CD8-positive, alpha-beta memory T cell (primary cell): ENCODE data around the gene SUDS3. TPM values are rescaled to one million over a fixed set of nuclear protein-coding genes. Genes with fewer than 3 reads are reported as not detected.

Source experiments
- CTCF ChIA-PET: fragments of 350-600 bp; sonication (Branson Sonifier 250); formaldehyde crosslinking; loops from one replicate; lab custom pipeline; 2021; ENCODE audit warnings: antibody characterized with exemption; lab: Charles Lee
- POLR2A ChIA-PET: fragments of 350-600 bp; sonication (Branson Sonifier 250); formaldehyde crosslinking; loops from one replicate; lab custom pipeline; 2021; ENCODE audit warnings: antibody characterized with exemption; lab: Charles Lee
- DNase-seq, 5 donors: peaks; one replicate each; pipeline versions ENCODE4 v3.0.0 to v3.0.0-alpha.2; 2020 to 2022; ENCODE audit warnings: mixed read lengths in 1 of 5
- H3K27ac ChIP-seq: one replicate; pipeline ENCODE4 v1.7.0; 2013; ENCODE audit warnings: low read depth, mild to moderate bottlenecking, low read length, moderate library complexity
- H3K27me3 ChIP-seq: 2 replicates; pipeline ENCODE4 v1.7.0; 2013; ENCODE audit warnings: low read length, mild to moderate bottlenecking; ENCODE audit not compliant: insufficient read depth, poor library complexity, severe bottlenecking
- H3K36me3 ChIP-seq: 2 replicates; pipeline ENCODE4 v1.7.0; 2013; ENCODE audit warnings: mild to moderate bottlenecking, low read length, moderate library complexity; ENCODE audit not compliant: insufficient read depth
- H3K4me1 ChIP-seq: 2 replicates; pipeline ENCODE4 v1.7.0; 2013; ENCODE audit warnings: mild to moderate bottlenecking, low read length, moderate library complexity; ENCODE audit not compliant: insufficient read depth
- H3K4me3 ChIP-seq: 2 replicates; pipeline ENCODE4 v1.7.0; 2013; ENCODE audit warnings: mild to moderate bottlenecking, low read length
- H3K9me3 ChIP-seq: 2 replicates; pipeline ENCODE4 v1.7.0; 2013; ENCODE audit warnings: mild to moderate bottlenecking, low read length
- H3K27ac Mint-ChIP-seq, 8 donors: one replicate each; pipeline ENCODE4 v1.8.0; 2020 to 2021; ENCODE audit warnings: mixed read lengths in 8 of 8, mild to moderate bottlenecking in 6 of 8, inconsistent platforms in 3 of 8, moderate library complexity in 3 of 8
- H3K27me3 Mint-ChIP-seq, 2 donors: one replicate each; pipeline ENCODE4 v1.8.0; 2020 to 2021; ENCODE audit warnings: mixed read lengths in 2 of 2, mild to moderate bottlenecking in 1 of 2, moderate library complexity in 1 of 2
- H3K36me3 Mint-ChIP-seq, 3 donors: one replicate each; pipeline ENCODE4 v1.8.0; 2020 to 2021; ENCODE audit warnings: mixed read lengths in 3 of 3, inconsistent platforms in 1 of 3, mild to moderate bottlenecking in 1 of 3
- H3K4me1 Mint-ChIP-seq, 3 donors: one replicate each; pipeline ENCODE4 v1.8.0; 2020 to 2021; ENCODE audit warnings: mixed read lengths in 3 of 3, inconsistent platforms in 1 of 3, mild to moderate bottlenecking in 1 of 3
- H3K4me3 Mint-ChIP-seq, 7 donors: one replicate each; pipeline ENCODE4 v1.8.0; 2020 to 2021; ENCODE audit warnings: mixed read lengths in 7 of 7, mild to moderate bottlenecking in 6 of 7, moderate library complexity in 4 of 7, inconsistent platforms in 2 of 7
- H3K9me3 Mint-ChIP-seq, 5 donors: one replicate each; pipeline ENCODE4 v1.8.0; 2020 to 2022; ENCODE audit warnings: mixed read lengths in 5 of 5, mild to moderate bottlenecking in 3 of 5, moderate library complexity in 2 of 5, inconsistent platforms in 1 of 5
- polyA plus RNA-seq: library from polyadenylated mRNA; unstranded; fragments of 300-500 nt; fragmentation: Illumina TruSeq; gene quantifications from one replicate; pipeline ENCODE4 v1.2.3, GENCODE V29; 2021
- total RNA-seq, 2 experiments: library from RNA; stranded (reverse); gene quantifications; one replicate each; pipeline ENCODE4 v1.2.3, GENCODE V29; 2021

The SUDS3 gene
- total and polyA plus RNA-seq, 3 experiments from 2014 or later = 16.2 to 25.1 (median 23.8) TPM

- Mint-ChIP-seq H3K27me3 (peaks cover 0 to 3% of the 10 kb centered on the region in 2 donors), H3K4me1 (peaks cover 44 to 74% (median 52%) of the 10 kb centered on the region in 3 donors), H3K9me3 (no peaks in the 10 kb centered on the region), H3K27ac (peak overlapping the region in 4 of 8 donors; percentile 33 to 99 (median 97)), H3K36me3 (peaks cover 0 to 30% (median 2%) of the 10 kb centered on the region in 3 donors), H3K4me3 (peak overlapping the region; percentile 42 to 99 (median 87))
- H3K9me3 ChIP-seq = no peaks in the 10 kb centered on the region
- ChIA-PET CTCF (interaction anchor here (0.7 to 4.8 kb wide), 34 partner anchors 8 to 359 kb away, joined by 3 to 95 read pairs (median 5); partner anchors contain the start of genes PEBP1 and RFC5), POLR2A (interaction anchor here (1.2 to 1.8 kb wide), 2 partner anchors 17 to 254 kb away, joined by 5 to 27 read pairs; no protein-coding TSS in a partner anchor)
- peak overlapping the region; percentile 86 for H3K4me3 ChIP-seq
- H3K27ac ChIP-seq = no peak overlapping the region
- no peak for DNase-seq
- peaks cover 43% of the 10 kb centered on the region for H3K4me1 ChIP-seq
- H3K27me3 ChIP-seq = no peaks in the 10 kb centered on the region
- peaks cover 5% of the 10 kb centered on the region for H3K36me3 ChIP-seq
Measured at GRCh38 chr12:118375348-118375747, 1.0 kb upstream of the SUDS3 start.

- H3K27ac Mint-ChIP-seq = peak overlapping the region; percentile 95 to 100 (median 97)
- peaks cover 35 to 60% (median 43%) of the 10 kb centered on the region in 3 donors for H3K4me1 Mint-ChIP-seq
- Histone ChIP-seq H3K27me3 (no peaks in the 10 kb centered on the region), H3K9me3 (no peaks in the 10 kb centered on the region), H3K36me3 (peaks cover 12% of the 10 kb centered on the region), H3K4me3 (peak overlapping the region; percentile 86), H3K27ac (peak overlapping the region; percentile 81), H3K4me1 (peaks cover 32% of the 10 kb centered on the region)
- peak overlapping the region; percentile 73 to 99 (median 96) for H3K4me3 Mint-ChIP-seq
- peaks cover 0 to 3% of the 10 kb centered on the region in 2 donors for H3K27me3 Mint-ChIP-seq
- H3K9me3 Mint-ChIP-seq = no peaks in the 10 kb centered on the region
- DNase-seq = no peak
- ChIA-PET POLR2A (interaction anchor here (1.0 to 1.3 kb wide), 3 partner anchors 8 to 1291 kb away, joined by 3 to 5 read pairs (median 5); partner anchors contain the start of gene PRKAB1), CTCF (interaction anchor here (0.6 to 4.8 kb wide), 38 partner anchors 8 to 1291 kb away, joined by 3 to 95 read pairs (median 4); partner anchors contain the start of genes PEBP1, PRKAB1 and RFC5)
- H3K36me3 Mint-ChIP-seq = peaks cover 0 to 43% (median 4%) of the 10 kb centered on the region in 3 donors
Measured at GRCh38 chr12:118377021-118377883, 897 bp downstream of the SUDS3 start.

- H3K27me3 ChIP-seq = no peaks in the 10 kb centered on the region
- peaks cover 14% of the 10 kb centered on the region for H3K36me3 ChIP-seq
- peaks cover 0 to 3% of the 10 kb centered on the region in 2 donors for H3K27me3 Mint-ChIP-seq
- ChIA-PET POLR2A (interaction anchor here (0.8 kb wide), 1 partner anchor 242 kb away, joined by 4 read pairs; the partner anchor contains the start of gene PEBP1), CTCF (interaction anchor here (0.6 to 4.8 kb wide), 20 partner anchors 10 to 1161 kb away, joined by 3 to 95 read pairs (median 4); partner anchors contain the start of gene PEBP1)
- no peaks in the 10 kb centered on the region for H3K9me3 ChIP-seq
- no peaks in the 10 kb centered on the region for H3K9me3 Mint-ChIP-seq
- H3K4me1 ChIP-seq = peaks cover 32% of the 10 kb centered on the region
- H3K4me3 ChIP-seq = peak overlapping the region; percentile 86
- H3K36me3 Mint-ChIP-seq = peaks cover 0 to 43% (median 4%) of the 10 kb centered on the region in 3 donors
- peak overlapping the region; percentile 81 for H3K27ac ChIP-seq
- peaks cover 34 to 56% (median 43%) of the 10 kb centered on the region in 3 donors for H3K4me1 Mint-ChIP-seq
- peak; percentile 63 to 77 (median 71) for DNase-seq
- H3K27ac Mint-ChIP-seq = peak overlapping the region; percentile 95 to 100 (median 97)
- H3K4me3 Mint-ChIP-seq = peak overlapping the region; percentile 73 to 99 (median 96)
Measured at GRCh38 chr12:118377884-118378470, 1.6 kb downstream of the SUDS3 start.

- H3K36me3 ChIP-seq = peaks cover 38% of the 10 kb centered on the region
- no peaks in the 10 kb centered on the region for H3K27me3 ChIP-seq
- Mint-ChIP-seq H3K4me1 (peaks cover 0 to 2% (median 0%) of the 10 kb centered on the region in 3 donors), H3K9me3 (no peaks in the 10 kb centered on the region), H3K27me3 (no peaks in the 10 kb centered on the region), H3K4me3 (no peak overlapping the region), H3K36me3 (peaks cover 7 to 93% (median 33%) of the 10 kb centered on the region in 3 donors), H3K27ac (peak overlapping the region in 2 of 8 donors; percentile 19 to 62)
- no peak for DNase-seq
- POLR2A ChIA-PET = no interaction called here
- no peak overlapping the region for H3K4me3 ChIP-seq
- no peaks in the 10 kb centered on the region for H3K4me1 ChIP-seq
- H3K9me3 ChIP-seq = no peaks in the 10 kb centered on the region
- CTCF ChIA-PET = interaction anchor here (2.7 kb wide), 1 partner anchor 14 kb away, joined by 9 read pairs; no protein-coding TSS in a partner anchor
- no peak overlapping the region for H3K27ac ChIP-seq
Measured at GRCh38 chr12:118391424-118391823, 15.1 kb downstream of the SUDS3 start.

GRCh38 chr12:118391836-118392235 lies 15.5 kb downstream of the SUDS3 start:
- Histone ChIP-seq H3K9me3 (no peaks in the 10 kb centered on the region), H3K4me3 (no peak overlapping the region), H3K27me3 (no peaks in the 10 kb centered on the region), H3K36me3 (peaks cover 42% of the 10 kb centered on the region), H3K27ac (no peak overlapping the region), H3K4me1 (no peaks in the 10 kb centered on the region)
- Mint-ChIP-seq H3K27me3 (no peaks in the 10 kb centered on the region), H3K27ac (peak overlapping the region in 1 of 8 donors; percentile 19), H3K36me3 (peaks cover 7 to 93% (median 32%) of the 10 kb centered on the region in 3 donors), H3K4me1 (peaks cover 0 to 2% (median 0%) of the 10 kb centered on the region in 3 donors), H3K9me3 (no peaks in the 10 kb centered on the region), H3K4me3 (no peak overlapping the region)
- no peak for DNase-seq
- ChIA-PET POLR2A (no interaction called here), CTCF (interaction anchor here (2.7 kb wide), 1 partner anchor 13 kb away, joined by 9 read pairs; no protein-coding TSS in a partner anchor)

- no peaks in the 10 kb centered on the region for H3K9me3 ChIP-seq
- no peak overlapping the region for H3K27ac Mint-ChIP-seq
- no peak for DNase-seq
- no peaks in the 10 kb centered on the region for H3K9me3 Mint-ChIP-seq
- H3K36me3 Mint-ChIP-seq = peaks cover 8 to 92% (median 20%) of the 10 kb centered on the region in 3 donors
- no peaks in the 10 kb centered on the region for H3K27me3 Mint-ChIP-seq
- peaks cover 37% of the 10 kb centered on the region for H3K36me3 ChIP-seq
- H3K4me1 ChIP-seq = no peaks in the 10 kb centered on the region
- CTCF ChIA-PET = no interaction called here
- H3K27me3 ChIP-seq = no peaks in the 10 kb centered on the region
- H3K4me3 ChIP-seq = no peak overlapping the region
- peaks cover 0 to 5% (median 5%) of the 10 kb centered on the region in 3 donors for H3K4me1 Mint-ChIP-seq
- H3K4me3 Mint-ChIP-seq = no peak overlapping the region
- no peak overlapping the region for H3K27ac ChIP-seq
- POLR2A ChIA-PET = no interaction called here
Measured at GRCh38 chr12:118397708-118398440, 21.5 kb downstream of the SUDS3 start.

- Mint-ChIP-seq H3K36me3 (peaks cover 8 to 93% (median 22%) of the 10 kb centered on the region in 3 donors), H3K4me1 (peaks cover 0 to 5% (median 5%) of the 10 kb centered on the region in 3 donors), H3K27me3 (no peaks in the 10 kb centered on the region), H3K9me3 (no peaks in the 10 kb centered on the region), H3K27ac (peak overlapping the region in 3 of 8 donors; percentile 0 to 70 (median 58)), H3K4me3 (no peak overlapping the region)
- Histone ChIP-seq H3K9me3 (no peaks in the 10 kb centered on the region), H3K4me3 (no peak overlapping the region), H3K27me3 (no peaks in the 10 kb centered on the region), H3K27ac (no peak overlapping the region), H3K36me3 (peaks cover 41% of the 10 kb centered on the region), H3K4me1 (no peaks in the 10 kb centered on the region)
- DNase-seq = no peak
- POLR2A ChIA-PET = no interaction called here
- CTCF ChIA-PET = no interaction called here
Measured at GRCh38 chr12:118398524-118398923, 22.2 kb downstream of the SUDS3 start.
